HG03108 (cell line): ENCODE results near the gene PPP6R2.

ENCODE experiments used
- ATAC-seq: cut with Tn5 transposase; IDR thresholded peaks from one replicate; pipeline ENCODE4 v1.9.1; 2021; ENCODE audit warnings: moderate library complexity; ENCODE audit not compliant: unreplicated experiment

PPP6R2 gene

DNA sequence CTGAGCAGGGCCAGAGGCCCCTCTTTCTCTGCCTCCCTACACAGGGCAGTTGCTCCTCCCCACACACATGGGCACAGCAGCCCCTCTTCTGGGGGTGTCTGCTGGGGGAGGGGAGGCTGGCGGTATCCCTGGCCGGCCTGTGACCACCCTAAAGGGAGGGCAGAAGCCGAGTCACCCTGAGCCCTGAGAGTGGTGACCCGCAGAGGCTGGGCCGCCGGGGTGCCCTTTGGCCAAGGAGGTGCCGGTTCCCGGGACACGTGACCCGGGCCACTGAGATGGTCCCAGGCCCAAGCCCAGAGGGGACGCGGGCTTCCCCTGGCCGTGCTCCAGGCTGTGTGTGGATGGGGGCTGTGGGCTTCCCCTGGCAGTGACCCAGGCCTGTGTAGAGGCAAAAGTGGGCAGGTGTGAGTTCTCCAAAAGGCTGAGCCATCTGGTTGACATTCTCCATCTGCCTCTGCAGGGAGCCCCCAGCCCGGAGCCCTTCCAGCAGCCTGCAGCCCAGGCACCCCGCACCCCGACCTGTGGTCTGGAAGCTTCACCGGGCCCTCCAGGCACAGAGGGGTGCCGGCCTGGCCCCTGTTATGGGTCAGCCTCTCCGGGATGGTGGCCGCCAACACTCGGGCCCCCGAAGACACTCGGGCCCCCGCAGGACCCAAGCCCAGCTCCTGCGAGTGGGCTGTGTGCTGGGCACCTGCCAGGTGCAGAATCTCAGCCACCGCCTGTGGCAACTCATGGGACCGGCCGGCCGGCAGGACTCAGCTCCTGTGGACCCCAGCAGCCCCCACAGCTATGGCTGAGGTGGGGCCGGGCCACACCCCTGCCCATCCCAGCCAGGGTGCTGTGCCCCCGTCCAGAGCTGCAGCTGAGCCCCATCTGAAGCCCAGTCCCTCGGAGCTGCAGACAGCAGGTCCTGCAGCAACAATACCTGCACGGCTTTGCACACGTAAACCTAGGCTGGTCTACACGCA is 139.3 kb downstream of the PPP6R2 start:
- no peak for ATAC-seq

DNA sequence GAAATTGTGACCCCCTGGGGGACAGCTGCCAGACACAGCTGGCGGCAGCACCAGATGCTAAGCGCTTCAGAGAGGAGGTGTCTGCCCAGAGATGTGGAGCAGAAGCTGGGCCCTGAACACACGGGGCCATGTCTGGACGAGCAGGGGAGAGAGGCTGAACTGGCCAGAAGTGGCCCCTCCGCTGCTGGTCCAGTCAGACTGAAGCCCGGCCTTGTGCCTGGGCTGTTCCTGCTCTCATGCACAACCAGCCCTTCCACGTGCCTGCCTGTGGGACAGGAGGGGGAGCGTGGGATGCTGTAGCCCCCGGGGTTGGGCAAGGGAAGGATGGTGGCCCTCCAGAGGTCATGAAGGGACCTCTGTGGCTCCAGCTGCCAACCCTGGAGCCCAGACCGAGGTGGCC is 140.0 kb downstream of the PPP6R2 start:
- no peak for ATAC-seq

GRCh38 chr22:50483556-50483955 is 140.4 kb downstream of the PPP6R2 start:
- no peak for ATAC-seq

- ATAC-seq, result no peak
Observed at GRCh38 chr22:50483977-50484853, 141.1 kb downstream of the PPP6R2 start.

GRCh38 chr22:50485221-50486131 is 142.3 kb downstream of the PPP6R2 start:
- ATAC-seq, result no peak

GRCh38 chr22:50486561-50487289 is 143.6 kb downstream of the PPP6R2 start, which contains the start of gene MIOX:
Gene MIOX, plus strand, starts transcription at chr22:50486859. Its CDS starts 39 bp downstream, at chr22:50486898.
- no peak for ATAC-seq

GRCh38 chr22:50487290-50488005 is 144.3 kb downstream of the PPP6R2 start:
- ATAC-seq, result no peak

GRCh38 chr22:50488006-50488677 is 145.0 kb downstream of the PPP6R2 start:
- ATAC-seq, result no peak

DNA sequence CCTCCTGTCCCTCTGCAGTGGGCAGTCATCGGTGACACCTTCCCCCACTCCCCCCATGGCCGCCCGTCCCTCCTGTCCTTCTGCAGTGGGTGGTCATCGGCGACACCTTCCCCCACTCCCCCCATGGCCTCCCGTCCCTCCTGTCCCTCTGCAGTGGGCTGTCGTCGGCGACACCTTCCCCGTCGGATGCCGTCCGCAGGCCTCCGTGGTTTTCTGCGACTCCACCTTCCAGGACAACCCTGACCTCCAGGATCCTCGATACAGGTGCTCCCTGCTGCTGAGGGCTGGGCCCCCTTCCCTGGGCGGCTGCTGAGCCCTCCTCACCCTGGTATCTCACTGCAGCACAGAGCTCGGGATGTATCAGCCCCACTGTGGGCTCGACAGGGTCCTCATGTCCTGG is 145.8 kb downstream of the PPP6R2 start:
- ATAC-seq, result no peak

GRCh38 chr22:50489363-50490243 is 146.5 kb downstream of the PPP6R2 start:
- no peak for ATAC-seq

DNA sequence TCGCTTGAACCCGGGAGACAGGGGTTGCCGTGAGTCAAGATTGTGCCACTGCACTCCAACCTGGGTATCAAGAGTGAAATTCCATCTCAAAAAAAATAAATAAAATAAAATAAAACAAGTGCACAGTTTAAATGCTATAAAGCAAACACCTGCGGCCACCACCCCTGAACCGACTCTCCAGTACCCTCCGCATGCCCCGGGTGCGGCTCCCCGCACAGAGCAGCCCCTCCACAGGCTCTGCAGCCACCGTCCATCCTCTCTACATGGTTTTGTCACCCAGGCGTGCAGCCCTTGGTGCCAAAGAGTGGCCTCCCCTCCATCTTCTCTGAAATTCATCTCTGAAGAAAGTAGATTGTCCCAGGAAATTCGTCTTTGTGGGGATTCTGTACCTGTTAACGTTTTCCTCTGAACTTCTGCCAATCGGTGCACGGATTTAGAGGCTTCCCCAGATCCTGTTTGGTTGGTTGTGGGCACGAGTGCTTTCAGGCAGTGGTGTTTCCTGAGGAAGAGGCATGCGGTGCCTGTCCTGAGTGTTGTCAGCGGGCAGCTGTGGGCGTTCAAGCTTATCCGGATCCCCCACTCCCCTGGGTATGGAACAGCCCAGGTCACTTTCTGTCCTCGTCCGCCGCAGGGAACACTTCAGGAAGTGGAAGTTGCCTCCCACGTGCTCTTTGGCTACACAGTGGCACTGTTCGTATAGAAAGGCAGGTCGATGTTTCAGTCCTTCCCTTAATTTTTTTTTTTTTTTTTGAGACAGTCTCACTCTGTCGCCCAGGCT is 147.6 kb downstream of the PPP6R2 start:
- no peak for ATAC-seq
